Activated naive CD4-positive, alpha-beta T cell treated with anti-CD3 and anti-CD28 coated beads for 36 hours (primary cell): ENCODE measurements around the gene AK8. TPM values are rescaled to one million over a fixed set of nuclear protein-coding genes. Genes with fewer than 3 reads are reported as not detected.

Experiments used
- CTCF ChIA-PET: fragments of 350-600 bp; sonication (Branson Sonifier 250); formaldehyde crosslinking; loops from one replicate; lab custom pipeline; 2021; ENCODE audit warnings: antibody characterized with exemption; lab: Charles Lee
- DNase-seq: peaks from one replicate; pipeline ENCODE4 v3.0.0-alpha.2; 2020
- H3K27ac Mint-ChIP-seq: one replicate; pipeline ENCODE4 v1.8.0; 2021; ENCODE audit warnings: mild to moderate bottlenecking, mixed read lengths
- H3K27me3 Mint-ChIP-seq: one replicate; pipeline ENCODE4 v1.8.0; 2021; ENCODE audit warnings: low read depth, mixed read lengths
- H3K36me3 Mint-ChIP-seq: one replicate; pipeline ENCODE4 v1.8.0; 2021; ENCODE audit warnings: low read depth, mixed read lengths
- H3K4me1 Mint-ChIP-seq: one replicate; pipeline ENCODE4 v1.8.0; 2021; ENCODE audit warnings: low read depth, mixed read lengths
- H3K4me3 Mint-ChIP-seq: one replicate; pipeline ENCODE4 v1.8.0; 2021; ENCODE audit warnings: mild to moderate bottlenecking, moderate library complexity, mixed read lengths
- H3K9me3 Mint-ChIP-seq: one replicate; pipeline ENCODE4 v1.8.0; 2021; ENCODE audit warnings: mixed read lengths
- intact Hi-C: fragments of 100-400 bp; cut with micrococcal nuclease; formaldehyde crosslinking; loops from one replicate; pipeline ENCODE4 v1.15.1; 2023
- total RNA-seq, 2 experiments: library from RNA; stranded (reverse); gene quantifications; one replicate each; pipeline ENCODE4 v1.2.3, GENCODE V29; 2021

AK8 gene
- total RNA-seq, 2 experiments from 2014 or later = not detected

DNA sequence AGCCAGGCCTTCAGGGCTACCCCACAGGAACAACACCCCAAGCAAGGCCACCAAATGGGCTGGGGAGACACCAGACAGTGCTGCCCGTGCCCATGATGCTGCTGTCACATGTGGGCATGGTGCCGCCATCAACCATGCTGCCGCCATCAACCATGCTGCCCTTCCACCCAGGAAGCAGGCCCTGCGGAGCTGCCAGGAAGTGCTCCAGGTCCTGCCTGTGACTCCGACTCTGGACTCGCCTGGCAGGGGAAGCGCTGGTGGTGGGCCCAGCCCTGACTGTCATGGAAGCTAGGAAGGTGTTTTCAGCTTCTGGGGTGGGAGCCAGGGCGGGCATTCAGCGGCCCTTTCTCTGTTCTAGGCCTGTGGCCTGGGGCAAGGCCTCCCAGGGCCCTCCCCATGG, 8.8 kb downstream of the AK8 start:
- no peak for DNase-seq
- CTCF ChIA-PET = no interaction called here
- no peaks in the 10 kb centered on the region for H3K27me3 Mint-ChIP-seq
- H3K36me3 Mint-ChIP-seq = no peaks in the 10 kb centered on the region
- no peak overlapping the region for H3K27ac Mint-ChIP-seq
- no peaks in the 10 kb centered on the region for H3K9me3 Mint-ChIP-seq
- H3K4me1 Mint-ChIP-seq = no peaks in the 10 kb centered on the region
- H3K4me3 Mint-ChIP-seq = no peak overlapping the region
- intact Hi-C loops = no loop called here

DNA sequence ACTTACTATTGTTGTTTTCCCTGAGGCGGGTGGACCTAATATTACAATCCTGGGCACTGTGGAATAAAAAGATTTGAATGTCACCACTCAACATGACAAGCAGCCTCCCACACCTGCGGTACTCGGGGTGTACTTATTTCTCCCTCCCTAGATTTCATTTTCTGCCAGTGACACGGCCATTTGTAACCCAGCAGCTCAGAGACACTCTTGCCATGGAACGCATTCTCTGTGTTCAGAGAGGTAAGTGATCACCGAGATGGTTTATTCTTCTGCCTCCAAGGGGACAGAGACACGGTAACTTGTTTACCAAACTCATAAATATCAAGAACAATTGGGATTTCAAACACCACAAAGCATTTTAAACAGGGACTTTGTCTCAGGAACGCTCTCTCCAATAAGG, 11.2 kb downstream of the AK8 start:
- intact Hi-C loops = no loop called here
- no peak overlapping the region for H3K4me3 Mint-ChIP-seq
- DNase-seq = no peak
- CTCF ChIA-PET = interaction anchor here (1.1 kb wide), 1 partner anchor 35 kb away, joined by 4 read pairs; no protein-coding TSS in a partner anchor
- H3K27ac Mint-ChIP-seq = no peak overlapping the region
- no peaks in the 10 kb centered on the region for H3K27me3 Mint-ChIP-seq
- no peaks in the 10 kb centered on the region for H3K36me3 Mint-ChIP-seq
- peaks cover 1% of the 10 kb centered on the region for H3K4me1 Mint-ChIP-seq
- H3K9me3 Mint-ChIP-seq = no peaks in the 10 kb centered on the region

DNA sequence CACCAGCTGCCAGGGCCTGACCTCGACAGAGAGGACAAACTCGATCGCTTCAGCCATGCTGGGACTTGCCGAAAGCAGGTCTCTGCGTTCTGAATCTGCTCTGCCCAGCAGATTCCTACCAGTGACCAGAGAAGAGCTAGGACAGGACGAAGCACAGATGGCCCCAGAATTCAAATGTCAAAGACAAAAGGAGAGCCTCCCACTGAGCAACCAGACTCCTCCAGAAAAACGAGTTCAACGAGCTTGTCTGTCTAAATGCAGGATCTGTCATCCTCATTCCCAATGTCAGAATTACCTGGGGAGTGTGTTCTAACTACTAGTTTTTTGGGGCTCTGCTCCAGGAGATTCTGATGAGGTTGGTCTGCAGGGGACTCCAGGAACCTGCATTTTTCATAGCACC, 13.4 kb downstream of the AK8 start:
- CTCF ChIA-PET = no interaction called here
- H3K9me3 Mint-ChIP-seq = no peaks in the 10 kb centered on the region
- no peak overlapping the region for H3K27ac Mint-ChIP-seq
- H3K4me3 Mint-ChIP-seq = no peak overlapping the region
- no peaks in the 10 kb centered on the region for H3K27me3 Mint-ChIP-seq
- no peaks in the 10 kb centered on the region for H3K36me3 Mint-ChIP-seq
- peaks cover 1% of the 10 kb centered on the region for H3K4me1 Mint-ChIP-seq
- no peak for DNase-seq
- intact Hi-C loops = no loop called here

GRCh38 chr9:132864277-132864676, 13.8 kb downstream of the AK8 start:
- DNase-seq = no peak

GRCh38 chr9:132863096-132863495, 15.0 kb downstream of the AK8 start:
- CTCF ChIA-PET = no interaction called here
- Mint-ChIP-seq H3K27me3 (no peaks in the 10 kb centered on the region), H3K27ac (no peak overlapping the region), H3K36me3 (no peaks in the 10 kb centered on the region), H3K4me3 (no peak overlapping the region), H3K9me3 (no peaks in the 10 kb centered on the region), H3K4me1 (peaks cover 1% of the 10 kb centered on the region)
- DNase-seq = no peak
- intact Hi-C loops = no loop called here

More at GRCh38 chr9:132864277-132864676, 13.8 kb downstream of the AK8 start:
- Mint-ChIP-seq H3K27me3 (no peaks in the 10 kb centered on the region), H3K4me3 (no peak overlapping the region), H3K9me3 (no peaks in the 10 kb centered on the region), H3K4me1 (peaks cover 1% of the 10 kb centered on the region), H3K36me3 (no peaks in the 10 kb centered on the region), H3K27ac (no peak overlapping the region)
- intact Hi-C loops = no loop called here
- CTCF ChIA-PET = no interaction called here

DNA sequence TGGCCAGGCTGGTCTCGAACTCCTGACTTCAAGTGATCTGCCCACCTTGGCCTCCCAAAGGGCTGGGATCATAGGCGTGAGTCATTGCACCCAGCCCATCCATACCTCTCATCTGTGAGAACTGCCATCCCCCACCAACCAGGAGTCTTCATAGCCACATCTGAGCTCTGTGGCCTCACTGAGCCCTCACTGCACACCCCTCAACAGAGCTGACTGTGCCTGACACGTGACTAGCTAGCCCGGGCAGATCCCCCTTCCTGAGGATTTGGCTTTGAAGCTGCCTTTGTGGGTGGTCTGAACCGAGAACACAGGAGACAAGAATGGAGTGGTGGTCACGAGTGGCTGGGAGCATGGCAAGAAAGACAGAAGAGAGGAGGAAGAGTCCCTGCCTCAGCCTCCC, 15.6 kb downstream of the AK8 start:
- CTCF ChIA-PET = interaction anchor here (0.6 kb wide), 1 partner anchor 497 kb away, joined by 3 read pairs; no protein-coding TSS in a partner anchor

DNA sequence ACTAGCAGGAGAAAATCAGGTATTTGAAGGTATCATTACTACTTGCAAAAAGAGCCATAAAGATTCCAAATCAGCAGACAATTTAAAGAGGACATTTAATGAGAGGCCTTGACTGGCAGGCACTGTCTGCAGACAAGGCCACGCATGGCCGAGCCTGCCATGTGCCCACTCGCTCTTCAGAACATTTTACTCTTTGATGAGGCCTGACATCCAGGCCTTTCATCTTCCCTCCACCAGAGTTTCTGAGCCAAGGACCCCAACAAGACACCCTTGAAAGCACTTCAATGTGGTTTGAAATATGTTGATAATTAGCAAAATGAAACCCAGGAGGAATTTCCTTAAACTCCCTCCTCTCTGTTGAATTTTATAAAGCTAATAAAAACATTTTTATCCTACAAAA, 16.4 kb downstream of the AK8 start:
- no peak overlapping the region for H3K27ac Mint-ChIP-seq
- CTCF ChIA-PET = no interaction called here
- no peak overlapping the region for H3K4me3 Mint-ChIP-seq

More for the DNA sequence above, 15.6 kb downstream of the AK8 start:
- Mint-ChIP-seq H3K27me3 (no peaks in the 10 kb centered on the region), H3K9me3 (no peaks in the 10 kb centered on the region), H3K4me3 (no peak overlapping the region), H3K36me3 (no peaks in the 10 kb centered on the region), H3K27ac (no peak overlapping the region), H3K4me1 (peaks cover 1% of the 10 kb centered on the region)
- intact Hi-C loops = no loop called here
- DNase-seq = no peak

GRCh38 chr9:132858751-132859150, 19.3 kb downstream of the AK8 start:
- DNase-seq = no peak
- Mint-ChIP-seq H3K27me3 (no peaks in the 10 kb centered on the region), H3K27ac (no peak overlapping the region), H3K4me1 (peaks cover 1% of the 10 kb centered on the region), H3K36me3 (no peaks in the 10 kb centered on the region), H3K9me3 (no peaks in the 10 kb centered on the region), H3K4me3 (no peak overlapping the region)
- intact Hi-C loops = no loop called here
- CTCF ChIA-PET = interaction anchor here (0.6 to 0.7 kb wide), 2 partner anchors 30 to 51 kb away, joined by 3 to 4 read pairs; no protein-coding TSS in a partner anchor

More for the DNA sequence above, 16.4 kb downstream of the AK8 start:
- no peaks in the 10 kb centered on the region for H3K27me3 Mint-ChIP-seq
- intact Hi-C loops = no loop called here
- H3K4me1 Mint-ChIP-seq = peaks cover 1% of the 10 kb centered on the region
- no peak for DNase-seq
- H3K9me3 Mint-ChIP-seq = no peaks in the 10 kb centered on the region
- H3K36me3 Mint-ChIP-seq = no peaks in the 10 kb centered on the region

GRCh38 chr9:132857616-132858342, 20.3 kb downstream of the AK8 start:
- no peak for DNase-seq
- CTCF ChIA-PET = no interaction called here

GRCh38 chr9:132857031-132857430, 21.1 kb downstream of the AK8 start:
- H3K9me3 Mint-ChIP-seq = no peaks in the 10 kb centered on the region
- no peaks in the 10 kb centered on the region for H3K36me3 Mint-ChIP-seq
- no peak for DNase-seq
- H3K27me3 Mint-ChIP-seq = no peaks in the 10 kb centered on the region
- intact Hi-C loops = no loop called here
- no peaks in the 10 kb centered on the region for H3K4me1 Mint-ChIP-seq
- H3K27ac Mint-ChIP-seq = no peak overlapping the region
- no peak overlapping the region for H3K4me3 Mint-ChIP-seq
- CTCF ChIA-PET = interaction anchor here (0.7 kb wide), 1 partner anchor 44 kb away, joined by 5 read pairs; no protein-coding TSS in a partner anchor

More at GRCh38 chr9:132857616-132858342, 20.3 kb downstream of the AK8 start:
- H3K4me1 Mint-ChIP-seq = peaks cover 1% of the 10 kb centered on the region
- H3K36me3 Mint-ChIP-seq = no peaks in the 10 kb centered on the region
- H3K4me3 Mint-ChIP-seq = no peak overlapping the region
- intact Hi-C loops = no loop called here
- no peaks in the 10 kb centered on the region for H3K27me3 Mint-ChIP-seq
- H3K27ac Mint-ChIP-seq = no peak overlapping the region
- no peaks in the 10 kb centered on the region for H3K9me3 Mint-ChIP-seq

DNA sequence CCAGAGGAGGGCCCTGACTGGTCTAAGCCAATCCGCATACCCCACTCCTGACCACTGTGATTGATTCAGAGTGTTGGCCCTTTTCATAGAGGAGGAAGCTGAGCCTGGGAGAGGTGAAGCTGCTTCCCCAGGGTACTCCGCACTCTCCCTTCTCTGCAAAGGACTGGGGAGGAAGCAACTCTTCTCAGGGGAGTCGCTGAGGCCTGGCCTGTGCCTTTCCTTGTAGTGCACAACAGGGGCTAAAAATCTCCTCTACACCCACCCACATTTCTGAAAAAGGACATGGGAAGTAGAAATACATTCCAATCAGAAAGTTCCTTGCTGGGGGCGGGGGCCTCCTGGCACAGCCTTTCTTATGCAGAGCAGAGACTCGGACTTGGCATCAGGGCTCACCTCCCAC, 22.2 kb downstream of the AK8 start:
- no peaks in the 10 kb centered on the region for H3K9me3 Mint-ChIP-seq
- no peaks in the 10 kb centered on the region for H3K27me3 Mint-ChIP-seq
- H3K36me3 Mint-ChIP-seq = no peaks in the 10 kb centered on the region
- H3K4me1 Mint-ChIP-seq = peaks cover 4% of the 10 kb centered on the region
- no peak overlapping the region for H3K27ac Mint-ChIP-seq
- H3K4me3 Mint-ChIP-seq = no peak overlapping the region
- CTCF ChIA-PET = no interaction called here
- DNase-seq = no peak
- intact Hi-C loops = no loop called here

DNA sequence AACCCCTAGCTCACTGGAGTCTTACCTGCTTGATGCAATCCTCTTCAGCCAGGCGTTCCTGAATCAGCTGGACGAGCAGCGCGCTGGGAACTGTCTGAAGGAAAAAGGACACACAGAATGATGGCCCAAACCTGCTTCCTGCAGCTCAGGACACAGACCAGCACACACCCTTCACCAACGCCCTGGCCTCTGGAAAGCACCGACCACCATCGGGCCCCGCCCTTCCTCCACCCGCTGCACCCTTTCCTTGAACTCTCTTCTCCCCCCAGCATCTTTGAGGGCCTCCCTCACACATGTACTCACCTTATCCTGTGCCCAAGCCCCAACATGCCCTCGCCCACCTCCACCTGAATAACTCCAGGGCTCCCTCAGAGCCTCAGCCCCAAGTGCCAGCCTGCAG, 23.3 kb downstream of the AK8 start:
- CTCF ChIA-PET = no interaction called here
- Mint-ChIP-seq H3K9me3 (no peaks in the 10 kb centered on the region), H3K4me1 (peaks cover 8% of the 10 kb centered on the region), H3K27me3 (no peaks in the 10 kb centered on the region), H3K36me3 (no peaks in the 10 kb centered on the region), H3K27ac (no peak overlapping the region), H3K4me3 (no peak overlapping the region)
- intact Hi-C loops = no loop called here
- DNase-seq = no peak

GRCh38 chr9:132853482-132853881, 24.6 kb downstream of the AK8 start:
- no peaks in the 10 kb centered on the region for H3K9me3 Mint-ChIP-seq
- CTCF ChIA-PET = no interaction called here
- intact Hi-C loops = no loop called here
- H3K27me3 Mint-ChIP-seq = no peaks in the 10 kb centered on the region
- peaks cover 18% of the 10 kb centered on the region for H3K4me1 Mint-ChIP-seq
- no peak overlapping the region for H3K27ac Mint-ChIP-seq
- no peak overlapping the region for H3K4me3 Mint-ChIP-seq
- no peak for DNase-seq
- no peaks in the 10 kb centered on the region for H3K36me3 Mint-ChIP-seq
